Upper lobe of left lung (tissue), 4 donors: ENCODE results near the gene MEIOSIN.

Experiments used
- EP300 ChIP-seq, 4 donors: sonication (generic); formaldehyde crosslinking; IDR thresholded peaks; one replicate each; pipeline ENCODE4 v1.5.1; 2017; ENCODE audit warnings: antibody characterized with exemption in 4 of 4, control low read depth in 2 of 4
- POLR2A ChIP-seq, 4 donors: fragments of 450-650 bp; IDR thresholded peaks; one replicate each; pipeline ENCODE4 v1.5.1; 2016 to 2017; ENCODE audit warnings: antibody characterized with exemption in 4 of 4, mild to moderate bottlenecking in 2 of 4
- POLR2AphosphoS5 ChIP-seq, 2 donors: sonication (generic); formaldehyde crosslinking; IDR thresholded peaks; one replicate each; pipeline ENCODE4 v1.5.1; 2017; ENCODE audit warnings: antibody characterized with exemption in 2 of 2
- TF ChIP-seq, protein P1 (sequence below), 6 experiments: fragments of 450-650 bp in 4 of 6; fragments of 200-600 bp in 2 of 6; sonication (generic) in 2 of 6; IDR thresholded peaks; one replicate each; pipeline ENCODE4 v1.5.1; 2016 to 2019; ENCODE audit warnings: antibody characterized with exemption in 6 of 6

GRCh38 chr19:45791744-45792469 lies 58.7 kb downstream of the MEIOSIN start:
- no peak for TF ChIP-seq POLR2A (IDR thresholded peaks at IDR 0.05)
- TF ChIP-seq, protein P1, sequence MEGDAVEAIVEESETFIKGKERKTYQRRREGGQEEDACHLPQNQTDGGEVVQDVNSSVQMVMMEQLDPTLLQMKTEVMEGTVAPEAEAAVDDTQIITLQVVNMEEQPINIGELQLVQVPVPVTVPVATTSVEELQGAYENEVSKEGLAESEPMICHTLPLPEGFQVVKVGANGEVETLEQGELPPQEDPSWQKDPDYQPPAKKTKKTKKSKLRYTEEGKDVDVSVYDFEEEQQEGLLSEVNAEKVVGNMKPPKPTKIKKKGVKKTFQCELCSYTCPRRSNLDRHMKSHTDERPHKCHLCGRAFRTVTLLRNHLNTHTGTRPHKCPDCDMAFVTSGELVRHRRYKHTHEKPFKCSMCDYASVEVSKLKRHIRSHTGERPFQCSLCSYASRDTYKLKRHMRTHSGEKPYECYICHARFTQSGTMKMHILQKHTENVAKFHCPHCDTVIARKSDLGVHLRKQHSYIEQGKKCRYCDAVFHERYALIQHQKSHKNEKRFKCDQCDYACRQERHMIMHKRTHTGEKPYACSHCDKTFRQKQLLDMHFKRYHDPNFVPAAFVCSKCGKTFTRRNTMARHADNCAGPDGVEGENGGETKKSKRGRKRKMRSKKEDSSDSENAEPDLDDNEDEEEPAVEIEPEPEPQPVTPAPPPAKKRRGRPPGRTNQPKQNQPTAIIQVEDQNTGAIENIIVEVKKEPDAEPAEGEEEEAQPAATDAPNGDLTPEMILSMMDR (IDR thresholded peaks at IDR 0.05) = no peak
- TF ChIP-seq EP300 (IDR thresholded peaks at IDR 0.05) = no peak
- TF ChIP-seq POLR2AphosphoS5 (IDR thresholded peaks at IDR 0.05) = no peak
